ACC112 (cell line): Measurements from ENCODE around the gene C14orf93.
"Not testable (repeated sequence)": the region's sequence is repeated elsewhere in the genome, so short reads cannot be mapped to it uniquely, and the experiment has no call there.

Experiments used
- H2AFZ ChIP-seq: fragments of 200-600 bp; sonication (generic); one replicate; pipeline ENCODE4 v1.6.0; 2017; ENCODE audit warnings: antibody characterized with exemption, low read length; ENCODE audit not compliant: unreplicated experiment
- H3K27ac ChIP-seq: fragments of 200-600 bp; sonication (generic); 2 replicates; pipeline ENCODE4 v1.5.1; 2014; ENCODE audit warnings: low read depth, mild to moderate bottlenecking, antibody characterized with exemption, low read length, moderate library complexity
- H3K27me3 ChIP-seq: fragments of 200-600 bp; sonication (generic); 2 replicates; pipeline ENCODE4 v1.6.1; 2014; ENCODE audit warnings: mild to moderate bottlenecking, antibody characterized with exemption, low read length, moderate library complexity, mixed read lengths; ENCODE audit not compliant: insufficient read depth
- H3K36me3 ChIP-seq: fragments of 200-600 bp; sonication (generic); 2 replicates; pipeline ENCODE4 v1.6.1; 2016; ENCODE audit warnings: mild to moderate bottlenecking, antibody characterized with exemption, low read length, moderate library complexity, mixed read lengths; ENCODE audit not compliant: insufficient read depth
- H3K4me1 ChIP-seq: fragments of 200-600 bp; sonication (generic); one replicate; pipeline ENCODE4 v1.6.1; 2016; ENCODE audit warnings: low read length, mixed read lengths; ENCODE audit not compliant: insufficient read depth, unreplicated experiment, control insufficient read depth
- H3K4me3 ChIP-seq: fragments of 200-600 bp; sonication (generic); 2 replicates; pipeline ENCODE4 v1.5.1; 2014; ENCODE audit warnings: mild to moderate bottlenecking, low read depth, low read length
- H3K79me2 ChIP-seq: fragments of 200-600 bp; sonication (generic); one replicate; pipeline ENCODE4 v1.6.0; 2016; ENCODE audit warnings: low read length; ENCODE audit not compliant: control insufficient read depth, unreplicated experiment, insufficient read depth

C14orf93 gene

DNA sequence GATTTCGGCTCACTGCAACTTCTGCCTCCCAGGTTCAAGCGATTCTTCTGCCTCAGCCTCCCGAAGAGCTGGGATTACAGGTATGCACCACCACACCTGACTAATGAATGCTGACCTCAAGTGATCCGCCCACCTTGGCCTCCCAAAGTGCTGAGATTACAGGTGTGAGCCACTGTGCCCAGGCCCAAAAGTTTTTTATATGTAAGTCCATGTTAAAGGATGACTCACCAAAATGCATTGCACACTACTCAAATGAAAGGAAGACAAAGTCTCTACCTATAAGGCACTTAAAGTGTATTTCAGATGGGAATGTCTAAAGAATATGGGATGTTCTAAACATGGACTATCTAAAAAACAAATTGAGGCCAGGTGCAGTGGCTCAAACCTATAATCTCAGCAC lies 5.7 kb downstream of the C14orf93 start:
- H2AFZ ChIP-seq, H3K79me2 ChIP-seq, H3K4me3 ChIP-seq, H3K27me3 ChIP-seq, H3K27ac ChIP-seq, H3K36me3 ChIP-seq: not testable (repeated sequence)
- H3K4me1 ChIP-seq: peaks cover 28% of the 10 kb centered on the region

- Histone ChIP-seq H3K79me2 (peaks cover 3% of the 10 kb centered on the region), H2AFZ (no peak overlapping the region), H3K27me3 (no peaks in the 10 kb centered on the region), H3K36me3 (no peaks in the 10 kb centered on the region), H3K4me3 (no peak overlapping the region), H3K4me1 (peaks cover 17% of the 10 kb centered on the region), H3K27ac (no peak overlapping the region)
Observed at GRCh38 chr14:23002592-23002991, 7.4 kb downstream of the C14orf93 start.

DNA sequence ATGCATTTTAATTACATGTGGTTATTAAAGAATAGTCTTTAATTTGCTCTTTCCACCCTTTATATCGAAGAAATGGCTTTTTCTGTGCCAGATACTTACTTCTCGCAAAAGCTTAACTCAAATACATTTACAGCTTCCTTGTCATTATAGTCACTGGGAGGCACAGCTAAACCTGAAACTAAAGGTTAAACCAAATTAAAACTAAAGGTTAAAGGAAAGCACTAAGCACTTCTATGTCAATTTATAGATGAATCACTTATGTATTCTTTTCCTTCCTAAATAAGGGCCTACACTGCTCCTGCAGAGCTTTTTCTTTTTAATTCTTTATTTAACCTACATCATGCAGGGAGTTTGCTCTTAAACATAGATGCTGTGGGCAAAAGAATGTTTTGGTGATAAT lies 9.1 kb downstream of the C14orf93 start:
- Histone ChIP-seq H3K79me2 (no peaks in the 10 kb centered on the region), H3K27ac (no peak overlapping the region), H3K27me3 (no peaks in the 10 kb centered on the region), H2AFZ (no peak overlapping the region), H3K4me1 (peaks cover 8% of the 10 kb centered on the region), H3K36me3 (no peaks in the 10 kb centered on the region), H3K4me3 (no peak overlapping the region)

DNA sequence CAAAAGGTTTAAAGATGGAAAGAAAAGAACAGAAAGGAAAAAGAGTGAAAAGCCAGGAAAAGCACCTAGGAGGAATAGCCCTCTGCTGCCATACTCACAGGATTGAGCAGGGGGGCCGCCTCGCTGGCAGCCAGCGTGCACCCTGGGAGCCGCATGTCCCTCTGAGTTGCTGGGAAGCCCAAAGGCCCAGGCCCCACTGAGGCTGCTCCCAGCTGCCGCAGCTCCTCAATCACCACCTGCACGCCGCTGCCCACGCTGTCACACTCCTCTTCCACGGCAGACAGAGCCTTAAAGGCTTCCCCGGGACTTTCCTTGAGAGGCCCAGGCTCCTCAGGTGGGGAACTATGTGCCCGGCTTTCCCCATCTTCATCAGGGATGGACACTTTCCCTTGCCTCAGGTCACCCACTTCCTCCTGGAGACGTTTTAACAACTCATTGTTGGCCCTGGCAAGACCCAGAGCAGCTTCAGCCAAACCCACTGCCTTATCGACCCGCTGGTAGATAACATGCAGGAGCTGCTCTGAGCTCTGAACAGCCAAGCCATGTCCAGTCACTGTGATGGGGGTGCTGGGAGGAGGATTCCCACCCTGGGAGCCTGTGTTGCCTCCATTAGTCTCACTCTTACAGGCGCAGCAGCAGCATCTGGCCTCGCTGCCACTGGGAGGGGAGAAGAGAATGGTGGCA lies 11.5 kb downstream of the C14orf93 start:
- Histone ChIP-seq H3K4me1 (peaks cover 5% of the 10 kb centered on the region), H3K79me2 (no peaks in the 10 kb centered on the region), H3K4me3 (no peak overlapping the region), H3K27ac (no peak overlapping the region), H3K27me3 (no peaks in the 10 kb centered on the region), H2AFZ (no peak overlapping the region), H3K36me3 (no peaks in the 10 kb centered on the region)

- Histone ChIP-seq H3K79me2 (no peaks in the 10 kb centered on the region), H2AFZ (no peak overlapping the region), H3K4me1 (peaks cover 5% of the 10 kb centered on the region), H3K27ac (no peak overlapping the region), H3K27me3 (no peaks in the 10 kb centered on the region), H3K36me3 (no peaks in the 10 kb centered on the region), H3K4me3 (no peak overlapping the region)
Observed at GRCh38 chr14:22997676-22998323, 12.1 kb downstream of the C14orf93 start.

GRCh38 chr14:22996768-22997654 lies 12.9 kb downstream of the C14orf93 start:
- Histone ChIP-seq H3K27me3 (no peaks in the 10 kb centered on the region), H3K27ac (no peak overlapping the region), H3K79me2 (no peaks in the 10 kb centered on the region), H2AFZ (no peak overlapping the region), H3K36me3 (no peaks in the 10 kb centered on the region), H3K4me3 (no peak overlapping the region), H3K4me1 (peaks cover 5% of the 10 kb centered on the region)

- H3K4me3 ChIP-seq: no peak overlapping the region
- no peaks in the 10 kb centered on the region for H3K79me2 ChIP-seq
- H3K4me1 ChIP-seq: peaks cover 5% of the 10 kb centered on the region
- H3K27ac ChIP-seq: no peak overlapping the region
- H3K27me3 ChIP-seq: no peaks in the 10 kb centered on the region
- no peaks in the 10 kb centered on the region for H3K36me3 ChIP-seq
- no peak overlapping the region for H2AFZ ChIP-seq
Observed at GRCh38 chr14:22995889-22996625, 13.9 kb downstream of the C14orf93 start.

GRCh38 chr14:22994762-22995275 lies 15.1 kb downstream of the C14orf93 start:
- H2AFZ ChIP-seq: no peak overlapping the region
- peaks cover 5% of the 10 kb centered on the region for H3K4me1 ChIP-seq
- H3K4me3 ChIP-seq: no peak overlapping the region
- H3K79me2 ChIP-seq: no peaks in the 10 kb centered on the region
- no peaks in the 10 kb centered on the region for H3K36me3 ChIP-seq
- H3K27ac ChIP-seq: no peak overlapping the region
- H3K27me3 ChIP-seq: no peaks in the 10 kb centered on the region

GRCh38 chr14:22993517-22993916 lies 16.4 kb downstream of the C14orf93 start:
- Histone ChIP-seq H3K36me3 (no peaks in the 10 kb centered on the region), H3K27me3 (no peaks in the 10 kb centered on the region), H2AFZ (no peak overlapping the region), H3K4me3 (no peak overlapping the region), H3K79me2 (no peaks in the 10 kb centered on the region), H3K4me1 (peaks cover 5% of the 10 kb centered on the region), H3K27ac (no peak overlapping the region)

GRCh38 chr14:22991852-22992251 lies 18.1 kb downstream of the C14orf93 start:
- H2AFZ ChIP-seq: no peak overlapping the region
- H3K4me3 ChIP-seq: no peak overlapping the region
- no peak overlapping the region for H3K27ac ChIP-seq
- H3K36me3 ChIP-seq: no peaks in the 10 kb centered on the region
- no peaks in the 10 kb centered on the region for H3K79me2 ChIP-seq
- H3K27me3 ChIP-seq: no peaks in the 10 kb centered on the region
- H3K4me1 ChIP-seq: peaks cover 5% of the 10 kb centered on the region
